Stimulated activated CD8-positive, alpha-beta memory T cell treated with anti-CD3 and anti-CD28 coated beads, Interleukin-12 subunit alpha, Interleukin-12 subunit beta, amount 100 ng/mL, for 24 hours (primary cell): ENCODE results near the gene NOC4L.
"Not testable (repeated sequence)": the region's sequence is repeated elsewhere in the genome, so short reads cannot be mapped to it uniquely, and the experiment has no call there.

Source experiments
- DNase-seq: peaks from one replicate; pipeline ENCODE4 v3.0.0-alpha.2; 2020; ENCODE audit errors: extremely low read depth

Gene NOC4L

DNA sequence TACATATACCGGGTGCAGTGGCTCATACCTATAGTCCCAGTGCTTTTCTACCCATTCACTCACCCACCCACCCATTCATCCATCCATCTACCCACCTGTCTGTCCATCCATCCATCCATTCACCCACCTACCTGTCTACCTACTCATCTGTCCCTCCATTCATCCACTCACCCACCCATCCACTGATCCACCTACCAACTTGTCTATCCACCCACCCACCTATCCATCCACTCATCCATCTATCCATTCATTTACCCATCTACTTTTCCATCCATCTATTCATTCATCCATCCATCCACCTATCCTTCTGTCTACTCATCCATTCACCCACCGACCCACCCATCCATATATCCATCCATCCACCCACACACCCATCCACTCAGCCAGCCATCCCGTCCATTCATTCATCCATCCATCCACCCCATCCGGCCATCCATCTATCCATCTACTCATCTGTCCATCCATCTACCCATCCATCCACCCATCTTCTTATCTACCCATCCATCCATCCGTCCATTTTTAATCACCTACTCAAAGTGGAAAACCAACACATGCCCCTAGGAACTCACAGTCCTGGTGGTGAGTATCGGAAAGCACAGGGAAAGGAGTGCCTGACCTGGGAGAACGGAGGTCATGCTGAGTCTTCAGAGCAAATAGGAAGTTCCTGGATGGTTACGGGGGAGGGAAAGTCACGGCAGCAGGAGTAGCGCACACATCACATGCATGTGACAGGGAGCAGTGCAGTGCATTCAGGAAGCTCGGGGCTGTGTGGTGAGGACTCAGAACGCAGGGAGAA is 20.1 kb upstream of the NOC4L start:
- no peak for DNase-seq

DNA sequence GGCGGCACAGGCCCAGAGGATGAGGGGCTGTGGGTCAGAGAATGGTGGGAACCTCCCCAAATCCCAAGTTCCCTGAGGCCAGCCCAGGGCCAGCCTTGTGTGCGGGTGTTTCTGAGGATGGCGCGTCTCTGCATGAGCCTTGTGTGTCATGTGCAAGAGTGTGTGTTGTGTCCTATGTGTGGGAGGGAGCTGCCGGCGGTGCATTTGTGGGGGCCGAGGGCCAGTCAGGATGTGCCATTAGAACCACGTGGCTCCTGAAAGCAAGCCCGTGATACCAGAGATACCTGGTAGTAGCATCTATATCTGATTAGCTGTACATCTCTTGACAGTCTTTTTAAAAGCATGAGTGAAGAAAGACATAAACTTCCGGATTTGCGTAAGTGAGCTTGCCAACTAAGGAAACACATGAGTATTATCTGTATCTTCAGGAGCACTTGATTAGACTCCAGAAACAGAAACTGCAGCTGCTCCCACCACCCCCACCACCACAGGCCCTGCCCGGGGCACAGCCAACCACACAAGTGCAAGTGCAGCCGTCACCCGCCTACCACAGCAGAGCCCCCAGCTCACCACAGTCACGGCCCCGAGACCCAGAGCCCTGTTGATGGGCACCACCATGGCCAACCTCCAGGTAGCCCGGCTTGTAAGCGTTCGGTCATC is 19.4 kb upstream of the NOC4L start:
- no peak for DNase-seq

DNA sequence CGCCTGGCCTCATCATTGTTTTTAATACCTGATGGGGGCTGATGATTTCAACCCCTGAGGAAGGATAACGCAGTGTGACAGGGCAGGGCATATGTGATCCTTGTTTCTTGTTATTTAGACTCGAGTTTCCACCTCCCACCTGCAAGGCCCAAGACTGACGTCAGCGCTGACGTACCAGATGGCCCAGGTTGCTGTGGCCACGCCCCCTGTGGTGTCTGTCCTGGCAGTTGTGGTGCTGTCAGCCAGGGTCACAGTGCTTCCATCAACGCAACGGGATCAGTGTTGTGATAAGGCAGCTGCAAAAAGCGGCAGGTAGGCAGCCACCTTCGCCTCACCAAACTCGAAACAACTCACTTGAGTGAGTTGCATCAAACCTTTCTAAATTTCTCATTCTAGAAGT is 18.5 kb upstream of the NOC4L start:
- DNase-seq = no peak

DNA sequence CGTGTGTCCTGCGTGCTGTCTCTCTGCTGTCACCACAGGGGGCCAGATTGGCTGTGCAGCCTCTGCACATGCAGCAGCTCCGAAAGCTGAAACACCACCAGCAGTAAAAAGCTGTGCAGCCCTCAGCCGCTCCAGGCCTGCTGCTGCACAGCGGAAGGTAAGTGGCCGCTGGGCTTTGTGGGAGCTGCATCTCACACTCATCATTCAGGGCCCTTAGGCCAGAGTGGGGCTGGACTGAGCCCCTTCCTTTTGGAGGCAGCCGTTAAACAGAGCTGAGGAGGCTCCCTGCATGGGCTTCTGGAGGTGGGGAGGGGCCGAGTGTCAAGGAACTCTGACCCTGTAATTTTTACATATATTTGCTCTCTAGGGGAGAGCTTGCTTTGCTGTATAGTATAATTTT is 17.2 kb upstream of the NOC4L start:
- no peak for DNase-seq

DNA sequence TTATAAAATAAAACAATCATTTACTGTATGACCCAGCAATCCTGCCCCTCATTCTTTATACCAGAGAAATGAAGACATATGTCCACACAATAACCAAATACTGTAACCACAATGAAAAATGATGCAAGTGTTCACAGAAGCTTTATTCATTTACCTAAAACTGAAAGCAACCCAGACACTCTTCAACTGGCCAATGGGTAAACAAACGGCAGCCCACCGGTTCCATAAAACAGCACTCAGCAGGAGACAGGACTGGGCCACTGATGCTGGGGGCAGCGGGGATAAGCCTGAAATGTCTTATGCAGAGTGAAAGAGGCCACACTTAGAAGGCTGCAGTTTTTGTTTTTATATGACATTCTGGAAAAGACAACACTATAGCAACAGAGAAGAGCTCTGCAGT is 15.2 kb upstream of the NOC4L start:
- no peak for DNase-seq

DNA sequence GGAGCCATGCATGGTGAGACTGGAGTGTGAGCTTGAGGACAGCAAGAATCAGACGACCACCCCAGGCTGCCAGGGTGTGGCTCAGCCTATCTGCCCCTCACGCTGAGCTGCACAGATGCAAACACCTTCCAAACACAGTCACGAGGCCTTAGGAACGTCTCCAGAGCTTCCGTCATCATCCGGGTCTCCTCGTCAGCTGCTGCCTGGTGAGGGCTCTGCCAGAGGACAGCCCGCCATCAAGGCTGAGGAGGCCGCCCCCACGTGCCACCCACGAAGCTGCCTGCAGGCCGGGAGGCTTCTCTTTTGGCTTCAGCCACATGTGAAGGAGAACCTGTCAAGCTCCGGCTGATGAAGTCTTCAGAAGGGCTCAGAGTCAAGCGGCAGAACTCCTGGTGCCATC is 13.6 kb upstream of the NOC4L start:
- no peak for DNase-seq

DNA sequence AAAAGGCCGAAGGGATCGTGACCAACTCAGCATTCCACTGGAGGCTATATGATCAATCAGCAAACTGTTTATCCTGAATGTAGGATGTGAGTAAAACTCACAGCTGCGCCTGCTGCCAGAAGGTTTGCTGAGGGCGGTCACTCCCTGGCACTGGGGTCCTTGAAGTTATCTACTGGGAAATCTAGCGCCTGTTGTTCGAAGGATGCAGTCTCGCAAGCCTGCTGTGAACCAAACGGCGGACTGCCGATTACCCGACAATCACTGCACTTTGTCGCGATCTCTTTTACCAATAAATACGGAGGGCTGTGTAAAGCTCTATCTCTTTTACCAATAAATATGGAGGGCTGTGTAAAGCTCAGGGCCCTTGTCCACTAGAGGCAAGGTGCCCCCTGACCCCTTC is 13.0 kb upstream of the NOC4L start:
- DNase-seq = no peak

DNA sequence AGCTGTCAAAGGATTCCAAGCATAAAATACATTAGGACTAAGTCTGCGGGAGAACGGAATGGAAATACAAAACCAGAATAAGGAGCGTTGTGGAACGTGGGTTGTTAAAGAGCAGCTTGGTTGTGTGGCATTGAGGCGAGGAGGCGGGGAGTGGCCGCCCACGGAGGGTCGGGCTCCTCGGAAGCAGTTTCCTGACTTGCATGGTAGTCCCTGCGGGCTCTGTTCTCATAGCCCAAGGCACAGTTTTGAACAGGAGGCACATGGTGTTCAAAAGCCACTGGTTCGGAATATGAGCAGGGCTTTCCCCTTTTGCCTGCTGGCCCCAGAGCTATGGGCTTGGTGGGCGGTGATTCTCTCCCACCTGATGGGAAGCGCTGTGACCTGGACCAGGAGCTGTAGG is 12.3 kb upstream of the NOC4L start:
- no peak for DNase-seq

DNA sequence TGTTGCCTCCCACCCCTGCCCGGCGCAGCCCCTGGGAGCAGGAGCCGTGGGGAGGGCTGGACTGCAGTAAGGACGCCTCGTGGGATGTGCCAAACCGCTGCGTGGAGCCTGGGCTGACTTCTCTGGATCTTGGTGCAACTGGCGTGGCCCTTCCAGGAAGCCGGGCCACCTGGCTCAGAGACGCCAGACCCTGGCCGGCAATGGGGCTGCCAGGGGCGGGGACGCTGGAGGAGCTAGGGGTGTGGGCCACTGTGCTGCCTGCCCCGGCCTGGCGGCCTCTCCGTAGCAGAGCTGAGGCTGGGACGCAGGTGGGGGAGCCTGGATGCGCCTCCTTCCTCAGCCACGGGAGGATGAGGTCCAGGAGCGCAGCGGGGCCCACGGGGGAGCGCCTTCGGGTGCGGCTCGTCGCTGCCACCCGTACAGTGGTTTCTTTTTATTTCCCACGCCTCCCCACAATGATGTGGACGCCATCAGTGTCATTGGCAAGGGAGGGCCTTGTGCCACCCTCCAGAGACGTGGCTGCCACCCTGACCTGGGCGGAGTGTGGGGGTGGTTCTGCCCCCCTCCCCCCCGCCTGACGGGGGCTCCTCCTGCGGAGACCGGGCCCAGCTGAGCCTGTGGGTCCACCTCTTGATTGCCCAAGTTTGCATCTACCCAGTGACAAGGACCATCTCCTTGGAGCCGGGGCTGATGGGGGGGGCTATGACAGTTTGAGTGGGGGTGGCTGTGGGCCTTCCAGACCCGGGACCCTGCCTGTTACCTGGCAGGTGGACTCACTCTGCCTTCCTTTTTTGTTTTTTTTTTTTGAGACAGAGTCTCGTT is 11.4 kb upstream of the NOC4L start:
- no peak for DNase-seq

DNA sequence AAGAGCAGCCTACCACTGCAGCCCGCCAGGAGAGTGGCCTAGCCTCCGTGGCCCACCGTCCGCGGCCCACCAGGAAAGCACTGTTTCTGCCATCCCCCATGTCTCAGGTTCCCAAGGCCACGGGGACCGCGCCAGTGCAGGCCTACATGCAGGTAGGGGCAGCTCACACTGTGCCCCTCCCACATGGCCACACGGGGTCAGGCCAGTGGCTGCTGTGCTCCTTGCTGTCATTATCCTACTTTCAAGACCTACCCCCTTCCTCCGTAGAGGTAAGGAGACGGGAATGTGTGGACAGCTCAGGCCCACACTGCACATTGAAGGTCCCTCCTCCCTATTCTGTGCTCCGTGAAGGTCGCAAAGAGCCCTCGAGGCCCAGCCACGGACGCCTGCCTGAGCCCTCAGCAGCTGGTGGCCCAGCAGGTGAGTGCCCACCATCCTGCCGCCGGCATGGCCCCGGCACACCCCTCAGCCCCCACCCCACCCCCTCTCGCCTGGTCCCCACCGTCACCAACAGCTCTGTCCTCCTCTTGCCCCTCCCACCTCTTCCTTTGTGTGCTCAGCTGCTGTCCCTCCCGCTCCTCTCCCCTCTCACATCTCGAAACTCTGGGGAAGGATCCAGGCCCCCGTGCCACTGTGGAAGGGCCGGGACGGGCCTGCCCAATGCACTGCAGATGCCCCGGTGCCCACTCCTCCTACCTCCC is 10.2 kb upstream of the NOC4L start:
- DNase-seq = no peak

DNA sequence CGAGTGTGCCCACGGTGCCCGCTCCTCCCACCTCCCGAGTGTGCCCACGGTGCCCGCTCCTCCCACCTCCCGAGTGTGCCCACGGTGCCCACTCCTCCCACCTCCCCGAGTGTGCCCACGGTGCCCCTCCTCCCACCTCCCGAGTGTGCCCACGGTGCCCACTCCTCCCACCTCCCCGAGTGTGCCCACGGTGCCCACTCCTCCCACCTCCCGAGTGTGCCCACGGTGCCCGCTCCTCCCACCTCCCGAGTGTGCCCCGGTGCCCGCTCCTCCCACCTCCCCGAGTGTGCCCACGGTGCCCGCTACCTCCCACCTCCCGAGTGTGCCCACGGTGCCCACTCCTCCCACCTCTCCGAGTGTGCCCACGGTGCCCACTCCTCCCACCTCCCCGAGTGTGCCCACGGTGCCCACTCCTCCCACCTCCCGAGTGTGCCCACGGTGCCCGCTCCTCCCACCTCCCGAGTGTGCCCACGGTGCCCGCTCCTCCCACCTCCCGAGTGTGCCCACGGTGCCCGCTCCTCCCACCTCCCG is 9.5 kb upstream of the NOC4L start:
- not testable (repeated sequence) for DNase-seq

DNA sequence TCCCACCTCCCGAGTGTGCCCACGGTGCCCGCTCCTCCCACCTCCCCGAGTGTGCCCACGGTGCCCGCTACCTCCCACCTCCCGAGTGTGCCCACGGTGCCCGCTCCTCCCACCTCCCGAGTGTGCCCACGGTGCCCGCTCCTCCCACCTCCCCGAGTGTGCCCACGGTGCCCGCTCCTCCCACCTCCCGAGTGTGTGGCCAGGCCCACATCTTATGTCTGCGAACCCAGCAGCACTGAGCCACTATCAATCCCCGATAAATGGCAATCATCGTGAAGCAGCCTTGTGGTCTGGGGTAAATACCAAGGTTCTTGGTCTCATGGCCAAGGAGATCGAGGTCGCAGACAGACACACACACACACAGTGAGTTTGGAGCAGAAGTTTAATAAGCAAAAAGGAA is 8.0 kb upstream of the NOC4L start:
- not testable (repeated sequence) for DNase-seq

DNA sequence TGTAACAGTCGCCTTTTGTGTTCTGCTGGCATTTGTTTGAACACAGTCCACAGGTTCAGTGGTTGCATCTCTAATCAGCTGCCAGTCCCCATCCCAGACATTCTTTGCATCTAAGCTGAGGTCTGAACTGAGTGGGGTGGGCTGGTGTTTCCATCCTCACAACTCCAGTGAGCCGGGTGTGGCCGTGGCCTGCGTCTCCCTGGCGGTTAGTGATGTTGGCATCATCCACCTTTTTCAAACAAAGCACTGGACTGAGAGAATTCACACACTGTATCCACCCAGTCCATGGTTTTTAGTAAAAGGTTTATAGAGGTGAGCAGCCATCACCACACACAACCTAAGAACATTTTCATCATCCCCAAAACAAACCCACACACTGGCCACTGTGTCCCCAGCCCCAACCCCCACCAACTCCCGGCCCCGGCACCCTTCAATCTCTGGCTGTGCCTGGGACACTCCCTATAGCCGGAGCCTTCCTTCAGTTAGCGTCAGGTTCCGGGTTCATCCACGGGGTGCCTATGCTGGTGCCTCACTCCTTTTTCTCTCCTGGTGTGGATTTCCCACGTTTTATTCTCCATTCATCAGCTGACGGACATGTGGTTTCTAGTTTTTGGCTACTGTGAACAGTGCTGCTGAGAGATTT is 6.7 kb upstream of the NOC4L start:
- no peak for DNase-seq

DNA sequence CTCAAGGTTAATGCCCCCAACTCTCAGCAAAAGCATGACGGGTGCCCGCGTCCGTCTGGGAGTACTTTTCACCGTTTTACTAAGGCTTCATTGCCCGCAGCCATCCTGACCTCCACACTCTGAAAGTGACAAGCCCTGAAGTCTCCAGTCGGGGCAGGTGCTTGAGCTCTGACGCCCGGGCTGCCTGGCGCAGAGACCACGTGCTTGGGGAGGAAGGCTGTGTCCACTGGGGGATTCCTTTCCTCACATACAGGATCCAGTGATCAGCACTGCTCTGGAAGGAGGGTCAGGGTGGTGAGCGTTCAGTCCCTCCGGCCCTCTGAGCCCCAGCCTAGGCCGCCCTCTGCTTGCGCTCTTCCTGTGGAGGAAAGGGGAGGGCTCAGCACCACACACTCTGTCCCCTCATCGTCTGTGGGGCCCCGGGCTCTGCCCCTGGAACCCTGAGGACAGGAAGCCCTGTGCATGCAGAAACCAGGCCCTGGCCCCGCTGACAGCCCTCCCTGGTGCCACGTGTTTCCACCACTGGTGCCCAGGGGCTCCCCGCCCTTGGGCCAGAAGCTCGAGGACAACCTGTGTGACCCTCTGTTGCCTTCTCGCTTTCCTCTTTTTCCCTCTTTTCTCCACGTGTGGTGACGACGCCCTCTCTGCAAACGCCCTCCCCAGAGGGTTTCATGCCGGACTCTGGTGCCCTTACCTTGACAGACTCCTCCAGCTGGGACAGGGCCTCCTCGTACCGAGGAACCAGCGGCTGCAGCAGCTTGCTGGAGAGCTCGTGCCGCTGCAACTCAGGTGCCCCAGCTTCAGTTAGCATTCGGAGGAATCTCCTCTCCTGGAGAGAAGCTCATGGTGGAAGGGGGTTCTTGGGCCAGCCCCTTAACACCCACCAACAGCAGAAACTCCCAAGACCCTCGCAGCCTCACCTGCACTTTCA is 5.1 kb upstream of the NOC4L start:
- no peak for DNase-seq

DNA sequence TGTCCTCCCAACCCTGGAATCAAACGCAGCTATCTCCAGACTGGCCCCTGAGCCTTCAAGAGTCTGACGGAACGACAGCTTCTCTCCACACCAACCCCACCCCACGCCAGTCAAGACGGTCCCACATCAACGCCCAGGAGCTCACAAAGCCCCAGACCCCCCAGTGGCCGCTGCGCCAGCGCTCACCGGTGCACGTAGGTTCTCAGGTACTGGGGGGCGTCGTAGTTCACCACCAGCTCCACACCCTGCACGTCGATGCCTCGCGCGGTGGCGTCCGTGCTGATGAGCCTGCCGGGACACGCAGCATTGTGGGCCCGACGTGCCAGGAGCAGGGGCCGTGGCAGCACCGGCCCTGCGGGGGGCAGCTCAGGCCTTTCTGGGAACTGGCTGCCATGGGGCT is 4.3 kb upstream of the NOC4L start:
- no peak for DNase-seq

DNA sequence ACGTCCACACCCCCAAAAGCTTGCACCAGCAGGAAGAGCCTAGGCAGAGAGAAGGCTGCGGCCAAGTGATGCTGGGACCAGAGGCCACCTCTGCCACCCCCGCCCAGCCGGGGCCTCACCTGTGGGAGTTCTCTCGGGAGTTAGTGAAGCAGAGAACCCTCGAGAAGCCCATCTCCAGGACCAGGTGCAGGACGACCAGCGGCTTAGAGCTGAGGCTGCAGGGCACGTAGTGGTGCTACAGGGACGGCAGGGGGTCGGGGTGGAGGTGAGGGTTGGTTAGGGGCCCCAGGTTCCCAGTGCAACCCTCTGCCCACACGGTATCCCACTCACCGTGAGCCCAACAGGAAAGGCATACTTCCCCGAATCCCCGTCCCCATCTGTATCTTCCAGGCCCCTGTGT is 3.8 kb upstream of the NOC4L start:
- no peak for DNase-seq

DNA sequence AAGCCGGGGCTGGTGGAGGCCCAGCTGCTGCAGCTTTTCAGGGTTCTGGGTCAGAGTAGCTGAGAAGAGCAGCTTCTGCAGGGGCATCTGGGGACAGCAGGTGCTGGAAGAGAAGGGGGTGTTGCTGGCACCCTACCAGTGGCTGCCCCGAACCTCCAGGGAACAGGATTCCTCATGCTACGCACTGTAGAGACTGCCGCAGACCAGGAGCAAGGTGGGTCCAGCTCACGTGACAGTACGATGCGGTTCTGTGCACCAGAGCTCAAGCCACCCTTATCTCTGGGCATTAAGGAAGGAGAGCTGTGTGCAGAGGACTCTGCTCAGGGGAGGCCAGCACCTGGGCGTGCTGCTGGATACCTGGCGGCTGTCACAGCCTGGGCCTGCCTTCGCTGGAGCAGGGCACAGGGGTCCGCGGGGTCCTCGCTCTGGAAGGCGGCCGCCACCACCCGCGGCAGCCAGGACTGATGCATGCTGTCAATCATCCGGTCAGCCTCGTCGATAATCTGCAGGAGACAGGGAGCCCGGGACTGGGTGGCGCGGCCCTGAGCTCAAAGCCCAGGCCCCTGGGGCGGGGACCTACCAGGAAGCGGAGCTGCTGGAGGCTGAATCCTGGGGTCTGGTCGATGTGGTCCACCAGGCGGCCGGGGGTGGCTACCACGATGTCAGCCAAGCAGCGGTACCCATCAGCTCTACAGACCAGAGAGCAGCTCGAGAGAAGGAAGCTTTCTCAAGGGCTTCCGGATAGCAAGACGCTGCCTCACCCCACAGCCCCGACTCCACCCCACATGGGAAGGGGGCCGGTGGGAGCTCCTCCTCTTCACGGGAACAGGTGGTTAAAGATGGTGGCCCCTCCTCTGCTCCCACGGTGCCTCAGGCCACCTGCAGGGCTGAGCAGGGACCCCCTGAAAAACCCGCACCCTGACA is 3.1 kb upstream of the NOC4L start:
- no peak for DNase-seq

DNA sequence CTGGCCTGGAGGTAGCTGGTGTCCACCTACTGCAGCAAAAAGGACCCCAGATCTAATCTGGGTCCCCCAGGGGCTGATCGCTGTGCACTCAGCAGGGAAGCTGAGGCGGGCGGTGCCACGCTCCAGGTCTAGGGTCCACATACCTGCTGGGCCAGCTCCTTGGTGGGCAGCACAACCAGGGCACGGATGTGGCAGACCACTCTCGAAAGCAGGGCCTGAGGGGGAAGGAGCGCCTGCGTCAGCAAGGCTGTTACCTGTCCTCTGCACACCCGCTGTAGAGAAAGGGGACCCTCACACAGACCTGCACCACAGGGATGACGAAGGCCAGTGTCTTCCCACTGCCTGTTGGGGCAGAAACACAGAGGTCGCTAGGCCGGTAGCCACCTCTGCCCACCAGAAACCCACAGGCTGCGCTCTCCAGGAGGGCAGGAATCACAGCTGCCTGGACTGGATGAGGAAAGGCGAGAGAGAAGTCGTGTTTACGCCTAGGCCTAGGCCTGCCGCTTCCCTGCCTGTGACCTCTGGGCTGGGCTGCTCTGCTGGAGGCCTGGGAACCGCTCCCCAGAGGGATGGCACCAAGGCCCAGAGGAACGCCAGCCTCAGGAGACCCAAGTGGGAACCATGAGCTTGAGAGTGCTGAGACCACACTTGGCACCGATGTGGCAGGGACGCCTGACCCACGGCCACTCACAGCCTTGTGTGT is 2.1 kb upstream of the NOC4L start:
- no peak for DNase-seq
